Fibroblast of lung (primary cell): Measurements from ENCODE around the gene TNFSF15. TPM values are rescaled to one million over a fixed set of nuclear protein-coding genes. Genes with fewer than 3 reads are reported as not detected.

Source experiments
- DNase-seq, 2 donors: peaks; one replicate each; pipeline versions ENCODE4 v3.0.0 to v3.0.0-alpha.2; 2010; ENCODE audit warnings: low read depth in 2 of 2
- H2AFZ ChIP-seq: 2 replicates; pipeline ENCODE4 v1.5.1; 2012; ENCODE audit warnings: low read length, control low read depth, inconsistent platforms
- H3K27ac ChIP-seq: 2 replicates; pipeline ENCODE4 v1.5.1; 2011; ENCODE audit warnings: low read length, control low read depth; ENCODE audit not compliant: insufficient read depth
- H3K27me3 ChIP-seq: 2 replicates; pipeline ENCODE4 v1.5.1; 2011; ENCODE audit warnings: mild to moderate bottlenecking, low read length; ENCODE audit not compliant: control insufficient read depth, insufficient read depth
- H3K36me3 ChIP-seq: 2 replicates; pipeline ENCODE4 v1.5.1; 2011; ENCODE audit warnings: low read length; ENCODE audit not compliant: control insufficient read depth, insufficient read depth
- H3K4me1 ChIP-seq: 2 replicates; pipeline ENCODE4 v1.5.1; 2011; ENCODE audit warnings: low read length; ENCODE audit not compliant: control insufficient read depth, insufficient read depth; ENCODE audit errors: extremely low read depth
- H3K4me2 ChIP-seq: 2 replicates; pipeline ENCODE4 v1.5.1; 2011; ENCODE audit warnings: low read length, control low read depth; ENCODE audit not compliant: insufficient read depth; ENCODE audit errors: extremely low read depth
- H3K4me3 ChIP-seq, 4 experiments: fragments of 200-600 bp in 1 of 4; sonication (generic) in 1 of 4; replicated peaks in 1 of 4; 2 replicates each; pipeline ENCODE4 v1.5.1; 2011 to 2016; ENCODE audit warnings: low read length in 4 of 4, low read depth in 3 of 4, mild to moderate bottlenecking in 3 of 4, control low read depth in 2 of 4, inconsistent platforms in 1 of 4, mixed read lengths in 1 of 4; ENCODE audit not compliant: insufficient read depth in 1 of 4; ENCODE audit errors: control extremely low read depth in 1 of 4
- H3K79me2 ChIP-seq: 2 replicates; pipeline ENCODE4 v1.5.1; 2012; ENCODE audit warnings: mild to moderate bottlenecking, low read length, inconsistent platforms; ENCODE audit not compliant: control insufficient read depth, insufficient read depth
- H3K9ac ChIP-seq: 2 replicates; pipeline ENCODE4 v1.5.1; 2011; ENCODE audit warnings: mild to moderate bottlenecking, low read length, control low read depth; ENCODE audit not compliant: insufficient read depth
- H3K9me3 ChIP-seq: 2 replicates; pipeline ENCODE4 v1.5.1; 2012; ENCODE audit warnings: low read depth, low read length; ENCODE audit not compliant: control insufficient read depth, insufficient read depth
- H4K20me1 ChIP-seq: 2 replicates; pipeline ENCODE4 v1.5.1; 2011; ENCODE audit warnings: low read length; ENCODE audit not compliant: control insufficient read depth, insufficient read depth; ENCODE audit errors: extremely low read depth
- CTCF ChIP-seq, 2 donors: IDR thresholded peaks in 1 of 2; conservative IDR thresholded peaks in 1 of 2; 1 replicate in 1 of 2; 2 replicates in 1 of 2; pipeline ENCODE4 v1.5.1; 2011 to 2012; ENCODE audit warnings: low read length in 2 of 2, control low read depth in 1 of 2, inconsistent platforms in 1 of 2, low read depth in 1 of 2, mild to moderate bottlenecking in 1 of 2
- EZH2 ChIP-seq: IDR thresholded peaks from 2 replicates; pipeline ENCODE4 v1.5.1; 2012; ENCODE audit warnings: low read length, control low read depth, mild to moderate bottlenecking; ENCODE audit errors: missing control alignments
- polyA plus RNA-seq, 2 donors: library from polyadenylated mRNA; depleted of rRNA in 1 of 2; stranded (reverse) in 1 of 2; unstranded in 1 of 2; fragments of >200 nt; gene quantifications; 2 replicates each; pipeline ENCODE4 v1.2.1, GENCODE V29; 2011 to 2012; ENCODE audit warnings: missing spikeins in 1 of 2
- total RNA-seq: library from RNA; depleted of rRNA; stranded (reverse); fragments of >200 nt; gene quantifications from 2 replicates; pipeline ENCODE4 v1.2.1, GENCODE V29; 2014

TNFSF15 gene
- total and polyA plus RNA-seq, 2 donors (not counting 1 experiment from before 2014, with no cell fraction given) = 0.33 to 0.76 TPM

GRCh38 chr9:114776683-114777399, 29.0 kb downstream of the TNFSF15 start:
- DNase-seq = no peak
- Histone ChIP-seq H3K4me3 (no peak overlapping the region), H3K27ac (no peak overlapping the region), H3K27me3 (peaks cover 10% of the 10 kb centered on the region), H3K4me2 (no peak overlapping the region), H3K4me1 (no peaks in the 10 kb centered on the region), H3K9me3 (no peaks in the 10 kb centered on the region), H3K36me3 (no peaks in the 10 kb centered on the region), H2AFZ (no peak overlapping the region), H3K9ac (no peak overlapping the region), H4K20me1 (no peaks in the 10 kb centered on the region), H3K79me2 (no peaks in the 10 kb centered on the region)
- no peak for TF ChIP-seq EZH2
- no peak for TF ChIP-seq CTCF (conservative IDR thresholded peaks at IDR 0.05 in 1 of 2, IDR thresholded peaks at IDR 0.05 in 1 of 2; ENCODE audit: low read depth in 1 of 2, low read length in 2 of 2)

DNA sequence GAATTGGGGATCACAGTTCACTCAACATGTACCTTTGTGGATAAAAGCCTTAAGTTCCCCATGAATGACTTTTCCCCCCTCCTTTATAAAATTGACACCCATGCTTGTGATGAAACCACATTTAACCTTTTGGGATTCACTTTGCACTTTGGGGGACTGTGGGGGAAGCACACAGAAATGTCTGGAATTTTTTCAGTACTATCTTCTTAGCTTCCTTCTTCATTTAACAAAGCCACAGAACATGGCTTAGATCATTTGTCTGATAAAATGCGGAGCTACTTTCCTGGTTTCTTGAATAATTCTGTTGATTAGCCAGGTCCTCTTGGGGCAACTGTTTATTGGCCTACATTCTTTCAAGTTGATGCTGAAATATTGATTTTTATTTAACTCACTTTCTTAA, 29.9 kb downstream of the TNFSF15 start:
- DNase-seq = peak in 1 of 2 donors; percentile 36
- Histone ChIP-seq H3K4me3 (no peak overlapping the region), H2AFZ (no peak overlapping the region), H3K27ac (no peak overlapping the region), H3K4me2 (no peak overlapping the region), H4K20me1 (no peaks in the 10 kb centered on the region), H3K79me2 (no peaks in the 10 kb centered on the region), H3K36me3 (no peaks in the 10 kb centered on the region), H3K9ac (no peak overlapping the region), H3K27me3 (peaks cover 6% of the 10 kb centered on the region), H3K4me1 (no peaks in the 10 kb centered on the region), H3K9me3 (no peaks in the 10 kb centered on the region)
- TF ChIP-seq EZH2 (no peak), CTCF (conservative IDR thresholded peaks at IDR 0.05 in 1 of 2, IDR thresholded peaks at IDR 0.05 in 1 of 2; ENCODE audit: low read depth in 1 of 2, low read length in 2 of 2) (no peak)

- no peak overlapping the region for H3K4me3 ChIP-seq
- no peak overlapping the region for H3K9ac ChIP-seq
- H3K79me2 ChIP-seq = no peaks in the 10 kb centered on the region
- H3K4me2 ChIP-seq = no peak overlapping the region
- no peaks in the 10 kb centered on the region for H4K20me1 ChIP-seq
- no peak for DNase-seq
- no peaks in the 10 kb centered on the region for H3K36me3 ChIP-seq
- no peaks in the 10 kb centered on the region for H3K4me1 ChIP-seq
- TF ChIP-seq EZH2 (no peak), CTCF (conservative IDR thresholded peaks at IDR 0.05 in 1 of 2, IDR thresholded peaks at IDR 0.05 in 1 of 2; ENCODE audit: low read depth in 1 of 2, low read length in 2 of 2) (no peak)
- H3K27me3 ChIP-seq = peaks cover 6% of the 10 kb centered on the region
- no peak overlapping the region for H2AFZ ChIP-seq
- H3K9me3 ChIP-seq = no peaks in the 10 kb centered on the region
- no peak overlapping the region for H3K27ac ChIP-seq
These were observed 30.7 kb downstream of the TNFSF15 start for GRCh38 chr9:114775121-114775520.
